SK-N-MC (cell line): ENCODE data around the gene MYH9.

Source experiments
- EZH2 ChIP-seq: fragments of 200-600 bp; sonication (generic); IDR thresholded peaks from one replicate; pipeline ENCODE4 v1.6.1; 2017; ENCODE audit warnings: antibody characterized with exemption
- FOXP2 ChIP-seq: optimal IDR thresholded peaks from 2 replicates; pipeline ENCODE3; 2011; ENCODE audit warnings: mild to moderate bottlenecking, moderate library complexity; ENCODE audit not compliant: insufficient read depth; ENCODE audit errors: extremely low read length, control extremely low read depth

DNA sequence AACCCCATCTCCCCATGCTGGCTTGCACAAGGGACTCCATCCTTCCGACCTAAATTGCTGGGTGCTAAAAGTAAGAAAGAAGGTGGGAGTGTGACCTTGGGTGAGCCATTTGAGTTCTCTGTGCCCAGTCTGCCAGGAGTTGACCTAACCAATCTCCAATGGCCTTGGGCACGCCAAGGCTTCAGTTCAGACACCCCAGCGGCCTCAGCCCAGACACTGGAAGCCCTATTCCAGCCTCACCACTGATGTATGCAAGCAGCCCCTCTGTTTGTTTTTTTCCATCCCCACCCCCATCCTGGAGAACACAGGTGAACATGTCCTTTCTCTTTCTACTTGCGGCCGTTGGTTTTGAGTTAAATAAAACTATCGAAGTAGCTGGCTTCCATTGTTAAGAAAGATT lies 31.9 kb downstream of the MYH9 start:
- TF ChIP-seq EZH2 (no peak), FOXP2 (no peak)
